K562 (cell line): ENCODE data around the gene BDNF. TPM values are rescaled to one million over a fixed set of nuclear protein-coding genes. Genes with fewer than 3 reads are reported as not detected.

Source experiments
- BRCA1 ChIP-seq, 2 experiments: fragments of 450-650 bp in 1 of 2; sonication (generic) in 1 of 2; formaldehyde crosslinking in 1 of 2; IDR thresholded peaks; 2 replicates each; pipeline versions ENCODE4 v1.5.0 to v1.6.1; 2017 to 2020; ENCODE audit warnings: mild to moderate bottlenecking in 1 of 2, missing genetic modification reagents in 1 of 2
- BRF1 ChIP-seq: IDR thresholded peaks from 3 replicates; pipeline ENCODE4 v1.6.1; 2011; ENCODE audit warnings: borderline replicate concordance, mild to moderate bottlenecking; ENCODE audit not compliant: insufficient read length; ENCODE audit errors: extremely low read depth
- CREB3L1 ChIP-seq: fragments of 450-650 bp; IDR thresholded peaks from 2 replicates; pipeline ENCODE4 v1.6.1; 2014; ENCODE audit warnings: low read depth, mild to moderate bottlenecking, moderate library complexity, borderline replicate concordance
- E2F5 ChIP-seq: sonication (generic); formaldehyde crosslinking; IDR thresholded peaks from 2 replicates; pipeline ENCODE4 v1.8.0; 2022; ENCODE audit warnings: mild to moderate bottlenecking, missing genetic modification reagents
- HDAC8 ChIP-seq: fragments of 450-650 bp; IDR thresholded peaks from 2 replicates; pipeline ENCODE4 v1.6.1; 2016; ENCODE audit warnings: mild to moderate bottlenecking, missing genetic modification characterization, moderate library complexity, missing compliant biosample characterization
- NFYB ChIP-seq: IDR thresholded peaks from 2 replicates; pipeline ENCODE4 v1.6.1; 2011; ENCODE audit warnings: mild to moderate bottlenecking, moderate library complexity; ENCODE audit not compliant: insufficient read length; ENCODE audit errors: extremely low read depth
- ZNF24 ChIP-seq: fragments of 450-650 bp; IDR thresholded peaks from 2 replicates; pipeline ENCODE4 v1.6.1; 2016
- polyA plus RNA-seq, 8 experiments: library from polyadenylated mRNA; depleted of rRNA in 4 of 8; stranded (reverse) in 5 of 8; unstranded in 3 of 8; fragments of >200 nt; fragmentation: Nextera tagmentation in 2 of 8; fragmentation: Illumina TruSeq in 1 of 8; extraction: Ambion mirVana in 2 of 8; extraction: Trizol in 1 of 8; gene quantifications; 2 replicates each; pipeline versions ENCODE4 v1.2.1 to v1.2.3, GENCODE V29; 2011 to 2014; ENCODE audit warnings: inconsistent platforms in 1 of 8, missing spikeins in 1 of 8
- total RNA-seq, 7 experiments: library from RNA; depleted of rRNA in 6 of 7; stranded (reverse); fragments of >200 nt in 6 of 7; fragmentation: Illumina TruSeq in 2 of 7; extraction: Trizol in 2 of 7; gene quantifications; 2 replicates each; pipeline versions ENCODE4 v1.2.1 to v1.2.3, GENCODE V29; 2011 to 2021; ENCODE audit warnings: low replicate concordance in 1 of 7
- TF ChIP-seq, protein P1 (sequence below): fragments of 450-650 bp; IDR thresholded peaks from 2 replicates; pipeline ENCODE4 v1.6.1; 2018; ENCODE audit not compliant: partially characterized antibody

The BDNF gene
- total and polyA plus RNA-seq, 9 of the 15 experiments (the other 6 are each of a cell fraction or from before 2014, with no cell fraction given), result 0.04 TPM; not detected in 8

DNA sequence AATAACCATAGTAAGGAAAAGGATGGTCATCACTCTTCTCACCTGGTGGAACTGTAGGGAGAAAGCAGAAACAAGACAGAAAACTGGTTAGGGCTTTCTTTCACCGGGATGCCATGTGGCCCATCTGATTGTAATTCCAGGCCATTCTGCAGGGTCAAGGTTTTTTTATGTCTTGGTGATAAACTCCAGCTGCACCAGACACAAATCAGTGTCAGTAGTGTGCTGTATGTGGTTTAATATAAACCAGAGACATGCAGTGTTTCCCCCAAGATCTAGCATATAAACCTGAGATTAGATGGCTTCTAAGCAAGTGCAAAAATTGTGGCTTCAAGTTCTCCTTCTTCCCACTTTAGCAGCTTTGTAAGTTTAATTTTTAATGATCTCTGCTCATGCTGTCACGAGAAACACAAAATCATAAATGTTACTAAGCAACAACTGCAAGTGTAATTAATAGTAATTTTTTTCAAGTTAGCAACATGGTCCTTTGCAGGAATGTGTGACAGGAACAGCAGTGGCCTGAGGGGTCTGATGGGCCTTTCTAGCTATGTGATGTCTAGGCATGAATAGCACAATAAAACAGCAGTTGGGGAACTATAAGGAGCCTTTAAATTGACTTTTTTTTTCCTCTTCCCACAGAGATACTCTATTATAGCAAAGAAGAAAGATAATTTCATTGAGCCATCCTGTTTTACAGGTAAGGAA, 41.6 kb downstream of the BDNF start (continued):
- no peak for TF ChIP-seq BRCA1 (IDR thresholded peaks at IDR 0.05)
- no peak for TF ChIP-seq BRCA1 (CRISPR knock-in tag; IDR thresholded peaks at IDR 0.05)
- TF ChIP-seq CREB3L1, result no peak
- no peak for TF ChIP-seq NFYB
- TF ChIP-seq E2F5 (CRISPR knock-in tag), result no peak
- no peak for TF ChIP-seq HDAC8 (tag)
- TF ChIP-seq BRF1, result no peak
- TF ChIP-seq, protein P1, sequence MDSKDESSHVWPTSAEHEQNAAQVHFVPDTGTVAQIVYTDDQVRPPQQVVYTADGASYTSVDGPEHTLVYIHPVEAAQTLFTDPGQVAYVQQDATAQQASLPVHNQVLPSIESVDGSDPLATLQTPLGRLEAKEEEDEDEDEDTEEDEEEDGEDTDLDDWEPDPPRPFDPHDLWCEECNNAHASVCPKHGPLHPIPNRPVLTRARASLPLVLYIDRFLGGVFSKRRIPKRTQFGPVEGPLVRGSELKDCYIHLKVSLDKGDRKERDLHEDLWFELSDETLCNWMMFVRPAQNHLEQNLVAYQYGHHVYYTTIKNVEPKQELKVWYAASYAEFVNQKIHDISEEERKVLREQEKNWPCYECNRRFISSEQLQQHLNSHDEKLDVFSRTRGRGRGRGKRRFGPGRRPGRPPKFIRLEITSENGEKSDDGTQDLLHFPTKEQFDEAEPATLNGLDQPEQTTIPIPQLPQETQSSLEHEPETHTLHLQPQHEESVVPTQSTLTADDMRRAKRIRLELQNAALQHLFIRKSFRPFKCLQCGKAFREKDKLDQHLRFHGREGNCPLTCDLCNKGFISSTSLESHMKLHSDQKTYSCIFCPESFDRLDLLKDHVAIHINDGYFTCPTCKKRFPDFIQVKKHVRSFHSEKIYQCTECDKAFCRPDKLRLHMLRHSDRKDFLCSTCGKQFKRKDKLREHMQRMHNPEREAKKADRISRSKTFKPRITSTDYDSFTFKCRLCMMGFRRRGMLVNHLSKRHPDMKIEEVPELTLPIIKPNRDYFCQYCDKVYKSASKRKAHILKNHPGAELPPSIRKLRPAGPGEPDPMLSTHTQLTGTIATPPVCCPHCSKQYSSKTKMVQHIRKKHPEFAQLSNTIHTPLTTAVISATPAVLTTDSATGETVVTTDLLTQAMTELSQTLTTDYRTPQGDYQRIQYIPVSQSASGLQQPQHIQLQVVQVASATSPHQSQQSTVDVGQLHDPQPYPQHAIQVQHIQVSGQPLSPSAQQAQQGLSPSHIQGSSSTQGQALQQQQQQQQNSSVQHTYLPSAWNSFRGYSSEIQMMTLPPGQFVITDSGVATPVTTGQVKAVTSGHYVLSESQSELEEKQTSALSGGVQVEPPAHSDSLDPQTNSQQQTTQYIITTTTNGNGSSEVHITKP, result no peak
- no peak for TF ChIP-seq ZNF24
